HG02981 (cell line): Measurements from ENCODE around the gene MAT1A.
"Not testable (repeated sequence)": the region's sequence is repeated elsewhere in the genome, so short reads cannot be mapped to it uniquely, and the experiment has no call there.

Experiments used
- ATAC-seq: cut with Tn5 transposase; IDR thresholded peaks from one replicate; pipeline ENCODE4 v1.9.1; 2021; ENCODE audit warnings: mild to moderate bottlenecking, moderate library complexity; ENCODE audit not compliant: unreplicated experiment

Gene MAT1A

GRCh38 chr10:80233871-80234270 lies 55.6 kb downstream of the MAT1A start:
- ATAC-seq, result not testable (repeated sequence)

- peak; percentile 85 for ATAC-seq
Observed at GRCh38 chr10:80226723-80227122, 62.7 kb downstream of the MAT1A start.

GRCh38 chr10:80223031-80223419 lies 66.4 kb downstream of the MAT1A start:
- not testable (repeated sequence) for ATAC-seq
